ENCODE data around the gene CLK2. TPM values are rescaled to one million over a fixed set of nuclear protein-coding genes. Genes with fewer than 3 reads are reported as not detected.
"Not testable (repeated sequence)": the region's sequence is repeated elsewhere in the genome, so short reads cannot be mapped to it uniquely, and the experiment has no call there.

CLK2 gene
- total RNA-seq, 1 experiment from 2014 or later = 43.1 TPM

DNA sequence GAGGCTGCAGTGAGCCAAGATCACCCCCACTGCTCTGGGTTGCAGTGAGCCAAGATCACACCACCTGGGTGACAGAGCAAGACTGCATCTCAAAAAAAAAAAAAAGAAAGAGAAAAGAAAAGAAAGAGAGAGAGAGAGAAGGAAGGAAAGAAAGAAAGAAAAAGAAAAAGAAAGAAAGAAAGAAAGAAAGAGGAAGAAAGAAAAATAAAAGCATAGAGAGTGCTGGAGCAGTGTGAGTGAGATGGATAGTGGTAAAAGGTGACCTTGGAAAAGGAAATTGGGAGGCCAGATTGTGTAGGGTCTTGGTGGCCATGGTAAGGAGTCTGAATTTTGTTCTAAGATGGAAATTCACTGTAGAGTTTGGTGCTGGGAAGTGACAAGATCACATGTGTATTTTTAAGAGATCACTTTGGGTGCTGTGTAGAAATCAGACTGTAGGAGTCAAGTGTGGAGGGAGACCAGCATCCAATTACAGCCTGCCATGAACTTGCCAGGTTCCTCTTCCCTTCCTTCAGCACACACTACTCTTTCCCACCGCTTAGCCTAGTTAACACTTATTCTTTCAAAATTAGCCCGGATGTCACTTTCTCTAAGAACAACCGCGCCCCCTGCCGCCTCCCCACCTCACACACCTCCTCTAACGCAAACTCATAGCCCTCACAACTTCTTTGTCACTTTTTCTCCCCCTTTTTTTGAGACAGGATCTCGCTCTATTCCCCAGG, 47.0 kb downstream of the CLK2 start:
- Histone ChIP-seq H3K9me3 (replicated peaks) (no peaks in the 10 kb centered on the region), H3K4me3 (peak overlapping the region; percentile 65), H3K27ac (peak overlapping the region; percentile 68), H3K36me3 (no peaks in the 10 kb centered on the region; the same call in 1 of the 2 replicates), H3K27me3 (no peaks in the 10 kb centered on the region), H3K4me1 (peaks cover 3% of the 10 kb centered on the region)
- peak; percentile 73 to 81 for DNase-seq

DNA sequence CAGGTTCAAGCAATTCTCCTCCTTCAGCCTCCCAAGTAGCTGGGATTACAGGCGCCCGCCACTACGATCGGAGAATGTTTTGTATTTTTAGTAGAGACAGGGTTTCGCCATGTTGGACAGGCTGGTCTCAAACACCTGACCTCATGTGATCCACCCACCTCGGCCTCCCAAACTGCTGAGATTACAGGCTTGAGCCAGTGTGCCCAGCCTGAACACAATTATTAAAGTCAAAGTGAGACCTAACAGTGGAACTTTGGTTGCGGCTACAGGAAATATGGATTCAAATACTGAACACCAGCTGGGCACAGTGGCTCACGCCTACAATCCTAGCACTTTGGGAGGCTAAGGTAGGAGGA, 47.9 kb downstream of the CLK2 start:
- not testable (repeated sequence) for H3K4me3 ChIP-seq; H3K4me1 ChIP-seq; H3K9me3 ChIP-seq (replicated peaks); H3K36me3 ChIP-seq; H3K27me3 ChIP-seq; DNase-seq; H3K27ac ChIP-seq

DNA sequence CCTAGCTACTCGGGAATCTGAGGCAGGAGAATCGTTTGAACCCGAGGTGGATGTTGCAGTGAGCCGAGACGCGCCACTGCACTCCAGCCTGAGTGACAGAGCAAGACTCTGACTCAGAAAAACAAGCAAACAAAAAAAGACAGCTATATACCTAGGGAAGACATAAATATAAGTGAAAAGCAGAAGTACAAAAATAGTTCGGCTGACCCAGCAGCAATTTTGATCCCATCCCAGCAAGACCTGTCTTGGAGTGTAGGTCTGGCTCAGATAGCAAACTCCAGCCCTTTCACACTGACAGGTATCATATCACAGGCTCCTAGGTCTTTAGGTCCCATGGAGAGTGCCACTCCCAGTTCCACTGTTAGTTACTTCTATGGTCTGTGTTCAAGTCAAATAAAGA, 50.3 kb downstream of the CLK2 start:
- no peak for DNase-seq
- Histone ChIP-seq H3K4me3 (no peak overlapping the region), H3K36me3 (no peaks in the 10 kb centered on the region; the same call in 1 of the 2 replicates), H3K9me3 (replicated peaks) (no peaks in the 10 kb centered on the region), H3K4me1 (peaks cover 3% of the 10 kb centered on the region), H3K27me3 (no peaks in the 10 kb centered on the region), H3K27ac (no peak overlapping the region)

DNA sequence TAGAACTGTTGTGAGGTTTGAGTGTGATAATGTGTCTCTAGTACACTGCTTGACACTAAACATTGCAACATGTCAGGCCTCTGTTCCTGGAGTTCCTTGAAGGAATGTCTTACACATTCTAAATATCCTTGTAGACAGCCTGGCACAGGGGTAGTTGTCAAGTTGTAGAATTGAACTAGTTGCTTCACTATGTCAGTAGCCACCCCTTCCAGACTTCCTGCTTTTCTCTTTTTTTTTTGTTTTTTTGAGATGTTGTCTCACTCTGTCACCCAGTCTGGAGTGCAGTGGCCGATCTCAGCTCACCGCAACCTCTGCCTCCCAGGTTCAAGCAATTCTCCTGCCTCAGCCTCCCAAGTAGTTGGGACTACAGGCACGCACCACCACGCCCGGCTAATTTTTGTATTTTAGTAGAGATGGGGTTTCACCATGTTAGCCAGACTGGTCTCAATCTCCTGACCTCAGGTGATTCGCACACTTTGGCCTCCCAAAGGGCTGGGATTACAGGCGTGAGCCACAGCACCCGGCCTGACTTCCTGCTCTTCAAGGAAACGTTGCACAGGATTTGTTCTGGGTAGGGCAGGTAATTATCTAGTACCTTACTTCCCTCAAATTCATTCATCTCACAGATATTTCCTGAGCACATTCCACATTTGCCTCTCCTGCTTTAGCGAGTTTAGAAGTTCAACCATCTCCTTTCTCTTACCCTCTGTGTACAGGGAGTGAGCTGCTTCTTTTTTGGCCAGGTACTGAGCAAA, 52.9 kb downstream of the CLK2 start:
- H3K9me3 ChIP-seq (replicated peaks); H3K27me3 ChIP-seq; DNase-seq; H3K27ac ChIP-seq; H3K4me1 ChIP-seq; H3K36me3 ChIP-seq; H3K4me3 ChIP-seq: not testable (repeated sequence)

DNA sequence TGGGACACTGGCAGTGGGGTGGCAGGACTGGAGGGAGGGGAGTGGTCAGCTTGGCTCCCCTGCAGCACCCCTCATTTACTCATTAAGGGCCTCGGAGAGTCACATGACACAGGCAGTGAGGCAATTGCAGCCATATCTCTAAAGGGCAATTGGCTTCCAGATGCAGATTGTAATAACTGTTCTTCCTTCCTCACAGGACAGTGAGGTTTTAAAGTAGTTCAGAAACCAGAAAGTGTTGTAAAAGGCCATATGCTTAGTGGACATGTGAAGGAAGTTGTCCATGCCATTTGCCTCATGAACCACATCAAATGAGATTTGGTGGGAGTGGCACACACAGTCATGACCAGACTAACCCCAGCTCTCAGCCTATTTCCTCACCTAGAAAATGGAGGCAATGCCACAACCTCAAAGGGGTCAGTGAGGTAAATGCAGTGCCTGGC, 53.7 kb downstream of the CLK2 start:
- H3K36me3 ChIP-seq = no peaks in the 10 kb centered on the region
- no peaks in the 10 kb centered on the region for H3K9me3 ChIP-seq (replicated peaks)
- DNase-seq = no peak
- no peaks in the 10 kb centered on the region for H3K4me1 ChIP-seq
- H3K27me3 ChIP-seq = no peaks in the 10 kb centered on the region
- H3K27ac ChIP-seq = no peak overlapping the region
- no peak overlapping the region for H3K4me3 ChIP-seq

DNA sequence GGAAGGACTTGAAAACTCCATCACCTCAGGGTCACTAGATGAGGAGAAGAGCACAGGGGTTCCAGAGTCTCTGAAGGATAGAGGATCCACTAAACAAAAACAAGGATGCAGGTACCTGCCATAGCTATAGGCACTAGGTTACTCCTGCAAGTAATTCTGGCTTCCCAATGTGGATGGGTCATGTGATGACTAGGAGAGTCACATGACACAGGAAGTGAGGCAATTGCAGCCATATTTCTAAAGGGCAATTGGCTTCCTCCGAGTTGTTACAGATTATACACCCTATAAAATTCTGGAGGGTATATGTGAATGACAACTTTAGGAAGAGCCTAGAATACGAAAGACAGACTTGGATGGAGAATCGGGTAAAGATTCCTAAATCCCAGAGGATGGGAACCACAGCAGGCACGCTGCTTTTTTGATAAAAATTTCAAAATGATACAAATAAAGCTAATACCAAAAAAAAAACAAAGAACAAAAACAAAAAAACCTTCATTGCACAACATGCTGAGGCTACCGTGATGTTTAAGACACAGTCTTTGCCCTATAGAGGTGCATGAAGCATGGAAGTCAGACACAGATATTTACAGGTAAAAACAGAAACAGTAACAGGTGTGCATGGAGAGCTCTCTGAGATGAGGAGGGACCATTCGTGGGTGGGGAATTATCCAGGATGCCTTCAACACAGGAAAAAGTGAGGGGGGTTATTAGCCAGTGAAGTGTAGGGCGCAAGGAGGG, 54.3 kb downstream of the CLK2 start:
- no peak overlapping the region for H3K4me3 ChIP-seq
- no peaks in the 10 kb centered on the region for H3K27me3 ChIP-seq
- peak; percentile 33 to 69 for DNase-seq
- no peaks in the 10 kb centered on the region for H3K9me3 ChIP-seq (replicated peaks)
- no peak overlapping the region for H3K27ac ChIP-seq
- no peaks in the 10 kb centered on the region for H3K4me1 ChIP-seq
- no peaks in the 10 kb centered on the region for H3K36me3 ChIP-seq

DNA sequence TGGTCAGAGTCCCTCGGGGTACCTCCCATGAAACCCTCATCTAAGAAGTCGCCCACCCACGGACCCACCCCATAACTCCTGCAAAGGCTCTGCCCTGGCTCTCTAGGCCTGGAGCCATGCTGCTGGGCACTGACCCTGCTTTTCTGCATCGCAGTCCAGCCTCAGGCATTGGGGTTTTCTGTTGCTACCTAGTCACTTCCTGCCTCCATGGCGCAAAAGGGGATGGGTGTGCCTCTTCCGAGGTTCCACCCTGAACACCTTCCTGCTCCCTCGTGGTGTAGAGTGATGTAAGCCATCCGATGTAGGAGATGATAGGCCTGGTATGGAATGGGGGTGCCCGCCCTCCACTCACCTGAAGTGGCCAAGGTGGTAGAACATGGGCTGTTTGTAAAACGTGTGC, 58.6 kb downstream of the CLK2 start:
- H3K9me3 ChIP-seq (replicated peaks); H3K36me3 ChIP-seq; H3K4me3 ChIP-seq; H3K27me3 ChIP-seq; H3K27ac ChIP-seq; DNase-seq; H3K4me1 ChIP-seq: not testable (repeated sequence)

Other genes starting within 250 kb of the CLK2 start
- gene DCST2, start 239.7 kb downstream of the CLK2 start, total RNA-seq (2014; rRNA removed; shearing (Covaris generic)) = not detected in 2 replicates
- not detected in 2 replicates for gene DCST1, start 239.7 kb downstream of the CLK2 start, total RNA-seq (2014; rRNA removed; shearing (Covaris generic))
- 16.9 and 18.3 TPM in 2 replicates for gene ADAM15, start 222.2 kb downstream of the CLK2 start, total RNA-seq (2014; rRNA removed; shearing (Covaris generic))
- gene EFNA4, start 209.8 kb downstream of the CLK2 start, total RNA-seq (2014; rRNA removed; shearing (Covaris generic)) = 15.3 and 17.8 TPM in 2 replicates
- 3.5 and 4.2 TPM in 2 replicates for gene EFNA3, start 194.7 kb downstream of the CLK2 start, total RNA-seq (2014; rRNA removed; shearing (Covaris generic))
- 1.8 and 2.2 TPM in 2 replicates for gene EFNA1, start 145.6 kb downstream of the CLK2 start, total RNA-seq (2014; rRNA removed; shearing (Covaris generic))
- 12.9 and 14.8 TPM in 2 replicates for gene SLC50A1, start 137.7 kb downstream of the CLK2 start, total RNA-seq (2014; rRNA removed; shearing (Covaris generic))
- gene DPM3, start 133.0 kb downstream of the CLK2 start, total RNA-seq (2014; rRNA removed; shearing (Covaris generic)) = 16.1 and 16.8 TPM in 2 replicates
- 84.2 and 90.9 TPM in 2 replicates for gene KRTCAP2, start 100.2 kb downstream of the CLK2 start, total RNA-seq (2014; rRNA removed; shearing (Covaris generic))
- gene TRIM46, start 99.7 kb downstream of the CLK2 start, total RNA-seq (2014; rRNA removed; shearing (Covaris generic)) = 0.79 and 1.0 TPM in 2 replicates
- gene THBS3, start 65.6 kb downstream of the CLK2 start, total RNA-seq (2014; rRNA removed; shearing (Covaris generic)) = 4.1 and 4.5 TPM in 2 replicates
- gene MTX1, start 64.8 kb downstream of the CLK2 start, total RNA-seq (2014; rRNA removed; shearing (Covaris generic)) = 25.2 and 31.7 TPM in 2 replicates
- gene ENTREP3, start 18.0 kb downstream of the CLK2 start, total RNA-seq (2014; rRNA removed; shearing (Covaris generic)) = 12.1 and 12.7 TPM in 2 replicates
- gene SCAMP3, start 11.1 kb downstream of the CLK2 start, total RNA-seq (2014; rRNA removed; shearing (Covaris generic)) = 42.1 and 43.4 TPM in 2 replicates
- gene HCN3, start 4.0 kb upstream of the CLK2 start, total RNA-seq (2014; rRNA removed; shearing (Covaris generic)) = 1.6 and 1.7 TPM in 2 replicates
- 0.04 TPM in 1 of 2 replicates, not detected in the other for gene PKLR, start 27.9 kb upstream of the CLK2 start, total RNA-seq (2014; rRNA removed; shearing (Covaris generic))
- gene FDPS, start 35.4 kb upstream of the CLK2 start, total RNA-seq (2014; rRNA removed; shearing (Covaris generic)) = 144 and 148 TPM in 2 replicates
- 18.6 and 21.0 TPM in 2 replicates for gene RUSC1, start 47.4 kb upstream of the CLK2 start, total RNA-seq (2014; rRNA removed; shearing (Covaris generic))

All from SJCRH30 (cell line).